HG02840 (cell line): ENCODE data around the gene PATJ.
"Not testable (repeated sequence)": the region's sequence is repeated elsewhere in the genome, so short reads cannot be mapped to it uniquely, and the experiment has no call there.

ENCODE experiments used
- ATAC-seq: cut with Tn5 transposase; IDR thresholded peaks from one replicate; pipeline ENCODE4 v1.9.1; 2021; ENCODE audit warnings: mild to moderate bottlenecking, moderate library complexity, moderate number of reproducible peaks; ENCODE audit not compliant: unreplicated experiment, low FRiP score

PATJ gene

DNA sequence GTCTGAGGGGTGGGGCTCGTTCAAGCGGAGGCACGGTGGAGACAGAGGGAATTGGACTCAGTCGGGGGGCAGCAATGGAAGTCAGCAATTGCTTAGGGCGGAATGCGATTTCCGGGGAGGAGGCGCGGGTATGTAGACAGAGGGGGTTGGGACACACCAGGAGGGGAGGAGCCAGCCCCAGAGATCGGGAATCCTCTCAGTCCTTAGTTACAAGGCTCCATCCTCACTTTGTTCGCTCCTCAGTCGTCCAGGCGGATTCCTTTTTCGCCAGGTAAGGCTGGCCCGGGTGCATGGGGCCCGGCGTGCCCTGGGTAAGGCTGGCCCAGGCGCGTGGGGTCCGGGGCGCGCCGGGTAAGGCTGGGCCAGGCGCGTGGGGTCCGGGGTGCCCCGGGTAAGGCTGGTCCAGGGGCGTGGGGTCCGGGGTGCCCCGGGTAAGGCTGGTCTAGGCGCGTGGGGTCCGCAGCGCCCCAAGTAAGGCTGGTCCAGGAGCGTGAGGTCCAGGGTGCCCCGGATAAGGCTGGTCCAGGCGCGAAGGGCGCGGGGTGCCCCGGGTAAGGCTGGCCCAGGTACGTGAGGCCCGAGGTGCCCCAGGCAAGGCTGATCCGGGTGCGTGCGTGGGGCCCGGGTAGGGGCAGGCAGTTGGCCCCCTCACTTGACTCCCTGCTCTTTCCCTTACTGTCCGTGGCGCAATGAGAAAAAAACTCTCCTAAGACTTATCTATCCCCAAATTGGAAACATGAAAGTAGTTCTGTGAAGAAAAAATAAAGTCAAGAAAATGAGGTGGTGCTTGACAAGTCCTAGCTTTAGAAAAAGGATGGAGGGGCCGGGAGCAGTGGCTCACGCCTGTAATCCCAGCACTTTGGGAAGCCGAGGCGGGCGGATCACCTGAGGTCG is 452.6 kb downstream of the PATJ start, which contains the start of gene L1TD1:
L1TD1 (plus strand) TSS at position 199 of the 894 bp plus-strand sequence. CDS start 11,780 bp downstream, outside the sequence.
- ATAC-seq: no peak

DNA sequence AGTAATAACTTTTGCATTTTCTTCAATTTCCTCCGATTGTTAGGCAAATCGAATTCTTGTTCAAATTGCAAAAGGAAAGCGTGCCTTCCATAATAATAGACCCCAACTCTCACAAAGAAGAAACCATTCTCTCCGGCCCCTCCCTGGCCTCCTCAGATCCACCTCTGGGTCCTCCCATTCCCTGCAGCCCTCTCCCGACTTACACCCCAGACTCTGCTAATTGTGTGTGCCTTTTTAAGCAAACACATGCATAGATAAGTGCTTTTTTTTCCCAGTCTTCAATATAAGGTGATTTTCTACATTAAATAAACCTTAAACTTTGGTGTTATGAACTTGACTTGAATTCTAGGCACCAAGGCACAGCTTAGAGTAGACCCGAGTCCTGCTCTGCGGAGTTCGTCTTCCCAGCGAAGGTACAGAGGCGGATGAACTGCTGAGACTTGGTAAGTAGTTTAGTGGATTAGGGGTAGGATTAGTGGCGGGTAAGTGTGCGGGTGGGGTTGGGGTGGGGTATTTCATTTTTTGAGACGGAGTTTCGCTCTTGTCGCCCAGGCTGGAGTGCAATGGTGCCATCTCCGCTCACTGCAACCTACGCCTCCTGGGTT is 453.9 kb downstream of the PATJ start:
- no peak for ATAC-seq

DNA sequence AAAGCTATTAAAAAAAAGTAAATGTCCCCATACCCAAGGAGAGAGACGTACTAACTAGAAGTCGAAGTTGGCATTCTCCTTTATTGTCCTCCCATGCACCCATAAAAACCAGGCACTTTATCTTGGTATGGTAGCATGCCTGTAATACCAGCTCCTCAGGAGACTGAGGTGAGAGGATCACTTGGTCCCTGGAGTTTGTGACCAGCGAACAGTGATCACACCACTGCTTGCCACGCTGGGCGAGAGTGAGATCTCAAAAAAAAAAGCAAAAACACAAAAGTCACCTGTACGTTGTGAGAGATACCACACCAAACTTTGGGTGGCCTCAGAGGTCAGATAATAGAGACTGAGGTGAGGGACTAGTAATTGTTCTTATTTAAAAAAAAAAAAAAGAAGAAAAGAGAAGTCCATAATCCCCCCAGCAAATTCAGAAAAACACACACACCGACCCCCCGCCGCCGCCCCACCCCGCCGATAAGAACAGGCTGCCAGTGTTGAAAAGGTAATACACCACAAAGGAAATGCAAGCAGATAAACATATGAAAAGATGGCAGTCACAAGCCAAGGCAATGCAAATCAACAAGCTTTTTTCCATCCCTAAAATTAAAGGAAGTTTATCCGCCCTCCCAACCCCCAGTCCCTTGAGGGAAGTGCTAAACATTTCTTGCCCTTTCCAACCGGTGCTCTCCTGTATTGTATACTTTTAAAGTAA is 455.9 kb downstream of the PATJ start:
- ATAC-seq: no peak

DNA sequence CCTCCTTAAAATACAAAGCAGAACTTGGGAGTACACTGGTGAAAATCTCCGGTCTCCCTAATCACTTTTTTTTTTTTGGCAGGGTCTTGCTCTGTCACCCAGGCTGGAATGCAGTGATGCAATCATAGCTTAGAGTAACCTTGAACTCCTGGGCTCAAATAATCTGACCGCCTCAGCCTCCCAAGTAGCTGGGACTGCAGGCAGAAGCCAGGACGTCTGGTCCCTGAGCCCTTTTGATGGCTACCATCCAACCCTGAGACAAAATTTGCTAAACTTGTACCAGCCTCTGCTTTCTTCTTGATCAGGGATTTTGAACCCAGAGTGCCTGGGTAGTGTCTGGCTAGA is 456.5 kb downstream of the PATJ start:
- no peak for ATAC-seq

DNA sequence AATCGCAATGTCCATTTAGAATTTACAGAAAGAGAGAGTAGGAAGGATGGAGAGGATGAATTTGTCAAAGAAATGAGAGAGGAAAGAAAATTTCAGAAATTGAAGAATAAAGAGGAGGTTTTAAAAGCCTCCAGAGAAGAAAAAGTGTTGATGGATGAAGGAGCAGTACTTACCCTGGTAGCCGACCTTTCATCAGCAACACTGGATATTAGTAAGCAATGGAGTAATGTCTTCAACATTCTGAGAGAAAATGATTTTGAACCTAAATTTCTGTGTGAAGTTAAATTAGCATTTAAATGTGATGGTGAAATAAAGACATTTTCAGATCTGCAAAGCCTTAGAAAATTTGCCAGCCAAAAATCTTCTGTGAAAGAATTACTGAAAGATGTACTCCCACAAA is 464.9 kb downstream of the PATJ start:
- ATAC-seq: no peak

DNA sequence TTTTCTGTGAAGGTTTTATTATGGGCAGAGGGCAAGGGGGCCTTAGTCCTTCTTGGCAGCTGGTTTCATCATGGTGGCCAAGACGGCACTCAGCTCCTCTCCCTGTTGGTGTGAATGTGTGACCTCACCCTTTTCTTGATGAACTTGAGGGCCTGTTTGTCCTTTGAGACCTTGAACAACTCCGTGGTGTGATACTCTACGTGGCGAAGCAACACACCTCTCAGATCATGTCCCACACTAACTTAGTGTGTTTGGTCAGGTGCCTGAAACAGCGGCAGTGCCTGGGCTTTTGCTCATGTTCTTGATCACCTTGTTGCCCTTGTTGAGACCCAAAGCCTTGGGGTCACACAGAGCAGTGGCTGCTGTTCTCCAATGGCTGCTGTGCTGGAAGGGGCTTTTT is 465.8 kb downstream of the PATJ start:
- no peak for ATAC-seq

DNA sequence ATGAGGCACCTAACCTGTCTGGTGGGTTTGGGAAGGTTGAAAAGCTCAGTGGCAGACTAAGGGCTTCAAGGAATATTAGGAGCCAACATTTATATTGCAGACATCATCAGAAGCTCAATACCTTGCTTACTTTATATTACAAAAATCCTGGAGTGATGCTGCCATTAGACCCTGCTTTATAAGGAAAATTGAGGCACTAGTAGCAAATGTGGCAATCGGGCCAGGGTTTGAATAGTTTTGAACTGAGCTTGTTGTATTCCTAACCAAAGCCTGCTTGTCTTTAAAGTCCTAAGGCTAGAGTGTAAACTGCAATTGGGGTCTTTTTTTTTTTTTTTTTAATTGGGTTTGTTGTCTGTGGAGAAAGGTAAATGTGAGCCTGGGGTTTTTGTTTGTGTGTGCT is 466.7 kb downstream of the PATJ start:
- no peak for ATAC-seq

DNA sequence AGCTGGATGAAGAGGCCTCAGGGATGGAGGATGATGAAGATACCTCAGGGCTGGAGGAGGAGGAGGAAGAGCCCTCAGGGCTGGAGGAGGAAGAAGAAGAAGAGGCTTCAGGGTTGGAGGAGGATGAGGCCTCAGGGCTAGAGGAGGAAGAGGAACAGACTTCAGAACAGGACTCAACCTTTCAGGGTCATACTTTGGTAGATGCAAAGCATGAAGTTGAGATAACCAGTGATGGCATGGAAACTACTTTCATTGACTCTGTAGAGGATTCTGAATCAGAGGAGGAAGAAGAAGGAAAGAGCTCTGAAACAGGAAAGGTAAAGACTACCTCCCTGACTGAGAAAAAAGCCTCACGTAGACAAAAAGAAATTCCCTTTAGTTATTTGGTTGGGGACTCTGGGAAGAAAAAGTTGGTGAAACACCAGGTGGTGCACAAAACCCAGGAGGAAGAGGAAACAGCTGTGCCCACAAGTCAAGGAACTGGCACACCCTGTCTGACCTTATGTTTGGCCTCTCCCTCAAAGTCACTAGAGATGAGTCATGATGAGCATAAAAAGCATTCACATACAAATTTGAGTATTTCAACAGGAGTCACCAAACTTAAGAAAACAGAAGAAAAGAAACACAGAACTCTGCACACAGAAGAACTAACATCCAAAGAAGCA is 467.8 kb downstream of the PATJ start:
- ATAC-seq: no peak

DNA sequence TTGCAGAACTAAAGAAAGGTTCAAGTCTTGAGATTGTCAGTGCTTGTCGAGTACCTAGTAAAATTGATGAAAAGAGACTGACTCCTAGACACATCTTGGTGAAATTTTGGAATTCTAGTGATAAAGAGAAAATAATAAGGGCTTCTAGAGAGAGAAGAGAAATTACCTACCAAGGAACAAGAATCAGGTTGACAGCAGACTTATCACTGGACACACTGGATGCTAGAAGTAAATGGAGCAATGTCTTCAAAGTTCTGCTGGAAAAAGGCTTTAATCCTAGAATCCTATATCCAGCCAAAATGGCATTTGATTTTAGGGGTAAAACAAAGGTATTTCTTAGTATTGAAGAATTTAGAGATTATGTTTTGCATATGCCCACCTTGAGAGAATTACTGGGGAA is 468.7 kb downstream of the PATJ start:
- ATAC-seq: no peak

DNA sequence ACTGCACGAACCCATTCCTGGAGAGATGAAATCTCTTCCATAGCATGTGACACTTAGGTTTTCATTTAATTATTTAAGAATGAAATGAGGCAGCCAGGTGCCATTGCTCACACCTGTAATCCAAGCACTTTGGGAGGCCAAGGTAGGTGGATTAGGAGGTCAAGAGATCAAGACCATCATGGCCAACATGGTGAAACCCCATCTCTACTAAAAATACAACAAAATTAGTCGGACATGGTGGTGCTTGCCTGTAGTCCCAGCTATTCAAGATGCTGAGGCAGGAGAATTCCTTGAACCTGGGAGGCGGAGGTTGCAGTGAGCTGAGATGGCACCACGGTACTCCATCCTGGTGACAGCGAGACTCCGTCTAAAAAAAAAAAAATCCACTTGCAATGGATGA is 470.1 kb downstream of the PATJ start:
- no peak for ATAC-seq

DNA sequence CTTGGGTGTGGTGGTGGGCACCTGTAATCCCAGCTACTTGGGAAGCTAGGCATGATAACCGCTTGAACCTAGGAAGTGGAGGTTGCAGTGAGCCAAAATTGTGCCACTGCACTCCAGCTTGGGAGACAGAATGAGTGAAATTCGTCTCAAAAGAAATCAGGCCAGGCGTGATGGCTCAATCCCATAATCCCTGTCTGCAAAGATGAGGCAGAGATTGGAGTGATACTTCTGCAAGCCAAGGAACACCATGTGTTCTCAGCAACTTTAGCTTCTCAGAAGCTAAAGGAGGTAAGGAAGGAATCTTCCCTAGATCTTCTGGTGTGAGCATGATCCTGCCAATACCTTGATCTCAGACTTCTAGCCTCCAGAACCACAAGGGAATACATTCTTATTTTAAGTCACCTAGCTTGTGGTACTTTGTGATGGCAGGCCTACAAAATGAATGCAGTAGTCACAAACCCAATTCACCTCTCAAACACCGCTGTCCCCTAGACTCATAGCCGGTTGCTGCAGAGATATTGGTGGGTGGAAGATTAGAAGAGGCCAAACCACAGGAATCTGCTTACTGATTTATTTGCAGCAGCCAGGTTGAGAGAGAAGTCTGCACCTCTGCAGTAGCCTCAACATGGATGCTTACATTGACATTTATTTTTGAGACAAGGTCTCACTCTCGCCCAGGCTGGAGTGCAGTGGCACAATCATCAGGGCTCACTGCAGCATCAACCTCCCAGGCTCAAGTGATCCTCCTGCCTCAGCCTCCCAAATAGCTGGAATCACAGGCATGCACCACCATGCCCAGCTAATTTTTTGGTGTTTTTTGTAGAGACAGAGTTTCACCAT is 471.0 kb downstream of the PATJ start:
- ATAC-seq: no peak

DNA sequence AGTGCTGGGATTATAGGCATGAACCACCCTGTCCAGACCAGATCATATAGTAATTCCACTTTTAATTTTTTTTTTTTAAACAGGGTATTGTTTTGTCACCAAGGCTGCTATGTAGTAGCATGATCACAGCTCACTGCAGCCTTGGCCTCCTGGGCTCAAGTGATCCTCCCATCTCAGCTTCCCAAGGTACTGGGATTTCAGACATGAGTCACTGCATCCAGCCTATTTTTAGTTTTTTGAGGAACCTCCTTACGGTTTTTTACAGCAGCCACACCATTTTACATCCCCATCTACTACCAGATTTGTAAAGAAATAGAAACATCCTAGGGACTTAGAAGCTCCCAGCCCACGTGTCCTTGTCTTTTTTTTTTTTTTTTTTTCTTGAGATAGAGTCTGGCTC is 476.3 kb downstream of the PATJ start:
- ATAC-seq: no peak

DNA sequence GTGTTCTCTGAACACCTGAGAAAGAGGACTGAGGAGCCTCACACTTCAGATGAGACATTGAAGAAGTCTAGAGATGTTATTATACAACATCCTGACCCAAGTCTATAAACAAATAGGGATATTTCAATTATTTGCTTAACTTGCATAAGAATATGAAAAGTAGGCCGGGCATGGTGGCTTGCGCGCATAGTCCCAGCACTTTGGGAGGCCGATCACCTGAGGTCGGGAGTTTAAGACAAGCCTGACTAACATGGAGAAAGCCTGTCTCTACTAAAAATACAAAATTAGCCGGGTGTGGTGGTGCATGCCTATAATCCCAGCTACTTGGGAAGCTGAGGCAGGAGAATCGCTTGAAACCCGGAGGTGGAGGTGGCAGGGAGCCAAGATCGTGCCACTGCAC is 478.2 kb downstream of the PATJ start:
- not testable (repeated sequence) for ATAC-seq

DNA sequence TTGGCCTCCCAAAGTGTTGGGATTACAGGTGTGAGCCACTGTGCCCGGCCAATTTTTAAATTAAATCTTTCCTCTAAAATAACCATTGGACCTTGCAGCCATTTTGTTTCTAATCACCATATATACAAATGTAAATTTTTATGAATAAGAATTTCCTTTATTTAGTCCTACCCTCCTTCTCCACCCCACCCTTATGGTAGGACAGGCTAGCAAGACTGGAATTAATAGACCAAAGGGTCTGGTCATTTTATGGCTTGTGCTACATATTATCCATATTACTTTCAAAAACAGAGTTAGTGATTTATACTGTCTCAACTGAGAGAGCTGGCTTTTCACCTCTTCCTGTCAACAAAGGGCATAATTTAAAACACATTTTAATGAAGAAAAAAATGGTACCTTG is 478.9 kb downstream of the PATJ start:
- ATAC-seq: no peak

DNA sequence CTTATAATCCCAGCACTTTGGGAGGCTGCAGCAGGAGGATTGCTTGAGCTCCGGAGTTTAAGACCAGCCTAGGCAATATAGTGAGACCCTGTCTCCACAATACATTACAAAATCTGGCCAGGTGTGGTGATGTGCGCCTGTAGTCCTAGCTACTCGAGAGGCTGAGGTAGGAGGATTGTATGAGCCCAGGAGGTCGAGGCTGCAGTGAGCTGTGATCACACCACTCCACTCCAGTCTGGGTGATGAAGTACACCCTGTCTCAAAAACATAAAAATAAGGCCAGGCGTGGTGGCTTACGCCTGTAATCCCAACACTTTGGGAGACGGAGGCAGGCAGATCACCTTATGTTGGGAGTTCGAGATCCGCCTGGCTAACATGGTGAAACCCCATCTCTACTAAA is 480.0 kb downstream of the PATJ start:
- no peak for ATAC-seq

DNA sequence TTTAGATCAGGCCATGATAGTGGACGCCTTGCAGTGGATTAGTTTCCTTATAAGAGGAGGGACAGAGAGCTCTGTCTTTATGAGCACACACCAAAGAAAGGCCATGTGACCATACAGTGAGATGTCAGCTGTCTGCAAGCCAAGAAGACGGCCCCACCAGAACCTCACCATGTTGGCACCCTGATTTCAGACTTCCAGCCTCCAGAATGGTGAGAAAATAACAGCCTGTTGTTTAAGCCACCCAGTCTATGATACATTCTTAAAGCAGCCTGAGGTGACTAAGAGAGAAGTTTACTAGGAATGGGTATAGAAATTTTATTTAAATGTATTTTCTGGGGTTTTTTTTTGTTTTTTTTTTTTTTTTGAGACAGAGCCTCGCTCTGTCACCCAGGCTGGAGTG is 481.9 kb downstream of the PATJ start:
- no peak for ATAC-seq

DNA sequence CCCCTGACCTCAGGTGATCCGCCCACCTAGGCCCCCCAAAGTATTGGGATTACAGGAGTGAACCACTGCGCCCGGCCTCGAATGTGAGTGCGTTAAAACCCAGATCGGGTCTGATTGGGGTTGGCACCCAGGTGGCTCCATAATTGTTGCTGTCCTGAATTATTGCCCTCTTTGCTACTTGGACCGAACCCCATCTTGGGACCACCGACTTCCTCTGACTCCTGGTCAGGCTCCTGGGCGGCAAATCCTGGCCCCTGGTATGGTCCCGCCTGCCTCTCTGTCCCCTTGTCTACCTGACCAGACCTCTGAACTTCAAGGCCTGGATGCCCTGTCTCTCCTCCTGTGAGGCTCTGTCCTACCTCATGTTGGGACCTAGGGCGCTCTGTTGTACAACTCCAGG is 485.2 kb downstream of the PATJ start:
- ATAC-seq: no peak
